Inferior parietal cortex (tissue), 1 donor: ENCODE measurements around the gene ORC3.
"Not testable (repeated sequence)": the region's sequence is repeated elsewhere in the genome, so short reads cannot be mapped to it uniquely, and the experiment has no call there.

Experiments
- DNase-seq: peaks from one replicate; pipeline ENCODE4 v3.0.0-alpha.2; 2016; ENCODE audit errors: extremely low spot score

The ORC3 gene

GRCh38 chr6:87600576-87600975 is 10.6 kb downstream of the ORC3 start:
- DNase-seq, result no peak

- no peak for DNase-seq
Measured at GRCh38 chr6:87606199-87606598, 16.3 kb downstream of the ORC3 start.

- DNase-seq, result no peak
Measured at GRCh38 chr6:87608802-87609201, 18.9 kb downstream of the ORC3 start.

- DNase-seq, result not testable (repeated sequence)
Measured at GRCh38 chr6:87613018-87613417, 23.1 kb downstream of the ORC3 start.

- DNase-seq, result no peak
Measured at GRCh38 chr6:87617405-87617804, 27.5 kb downstream of the ORC3 start.

GRCh38 chr6:87618531-87618930 is 28.6 kb downstream of the ORC3 start:
- DNase-seq, result no peak

GRCh38 chr6:87623248-87623647 is 33.3 kb downstream of the ORC3 start:
- no peak for DNase-seq

- no peak for DNase-seq
Measured at GRCh38 chr6:87628424-87628823, 38.5 kb downstream of the ORC3 start.

- no peak for DNase-seq
Measured at GRCh38 chr6:87628881-87629280, 38.9 kb downstream of the ORC3 start.

GRCh38 chr6:87630746-87631145 is 40.8 kb downstream of the ORC3 start:
- no peak for DNase-seq

GRCh38 chr6:87633851-87634250 is 43.9 kb downstream of the ORC3 start:
- no peak for DNase-seq

GRCh38 chr6:87636315-87636714 is 46.4 kb downstream of the ORC3 start:
- DNase-seq, result peak; percentile 31

GRCh38 chr6:87637106-87637505 is 47.2 kb downstream of the ORC3 start:
- DNase-seq, result no peak

- DNase-seq, result no peak
Measured at GRCh38 chr6:87639373-87639772, 49.4 kb downstream of the ORC3 start.

- no peak for DNase-seq
Measured at GRCh38 chr6:87641065-87641692, 51.2 kb downstream of the ORC3 start.

GRCh38 chr6:87645080-87645479 is 55.1 kb downstream of the ORC3 start:
- no peak for DNase-seq

- DNase-seq, result no peak
Measured at GRCh38 chr6:87653074-87653962, 63.4 kb downstream of the ORC3 start.

GRCh38 chr6:87654122-87654521 is 64.2 kb downstream of the ORC3 start:
- no peak for DNase-seq

GRCh38 chr6:87654875-87655454 is 65.0 kb downstream of the ORC3 start:
- no peak for DNase-seq

- DNase-seq, result no peak
Measured at GRCh38 chr6:87655824-87656223, 65.9 kb downstream of the ORC3 start.

- DNase-seq, result no peak
Measured at GRCh38 chr6:87656857-87657256, 66.9 kb downstream of the ORC3 start.

- no peak for DNase-seq
Measured at GRCh38 chr6:87658516-87658915, 68.6 kb downstream of the ORC3 start.
